K562 (cell line): ENCODE results near the gene PFKFB2. TPM values are rescaled to one million over a fixed set of nuclear protein-coding genes. Genes with fewer than 3 reads are reported as not detected.
A peak's percentile ranks its signal among the peaks of the same experiment; 100 is the strongest.

Source experiments
- CBFB ChIP-seq: sonication (generic); formaldehyde crosslinking; IDR thresholded peaks from 2 replicates; pipeline ENCODE4 v1.4.0; 2020; ENCODE audit warnings: mild to moderate bottlenecking, missing genetic modification reagents
- CREB3L1 ChIP-seq: fragments of 450-650 bp; IDR thresholded peaks from 2 replicates; pipeline ENCODE4 v1.6.1; 2014; ENCODE audit warnings: low read depth, mild to moderate bottlenecking, moderate library complexity, borderline replicate concordance
- GTF2B ChIP-seq: IDR thresholded peaks from 2 replicates; pipeline ENCODE4 v1.6.1; 2011; ENCODE audit not compliant: insufficient read length; ENCODE audit errors: extremely low read depth
- HMBOX1 ChIP-seq: sonication (generic); IDR thresholded peaks from 2 replicates; pipeline ENCODE4 v1.6.1; 2016
- HNRNPK ChIP-seq: fragments of 200-400 bp; formaldehyde crosslinking; IDR thresholded peaks from one replicate; pipeline ENCODE4 v1.6.1; 2018; ENCODE audit warnings: mild to moderate bottlenecking, low read depth, low read length; ENCODE audit not compliant: poor library complexity, severe bottlenecking
- ID3 ChIP-seq, 2 experiments: fragments of 250-450 bp in 1 of 2; fragments of 450-650 bp in 1 of 2; sonication (Bioruptor Pico) in 1 of 2; IDR thresholded peaks; 2 replicates each; pipeline versions ENCODE4 v1.6.1 to v1.8.0; 2016 to 2021; ENCODE audit warnings: mild to moderate bottlenecking in 2 of 2, moderate library complexity in 2 of 2, missing compliant biosample characterization in 1 of 2, missing genetic modification characterization in 1 of 2
- NFRKB ChIP-seq: fragments of 450-650 bp; IDR thresholded peaks from 2 replicates; pipeline ENCODE4 v1.6.1; 2016; ENCODE audit warnings: low read depth
- PKNOX1 ChIP-seq: fragments of 450-650 bp; IDR thresholded peaks from 2 replicates; pipeline ENCODE4 v1.6.1; 2016
- SIN3A ChIP-seq, 2 experiments: fragments of 150-350 bp in 1 of 2; IDR thresholded peaks; 2 replicates each; pipeline ENCODE4 v1.6.1; 2011 to 2016; ENCODE audit warnings: borderline replicate concordance in 2 of 2, low read depth in 2 of 2, low read length in 2 of 2, mild to moderate bottlenecking in 2 of 2, moderate library complexity in 2 of 2; ENCODE audit not compliant: control insufficient read depth in 1 of 2
- SMAD4 ChIP-seq: fragments of 250-450 bp; sonication (Bioruptor Pico); conservative IDR thresholded peaks from 2 replicates; pipeline ENCODE4 v1.8.0; 2021; ENCODE audit warnings: inconsistent platforms, mild to moderate bottlenecking, moderate library complexity
- SNRNP70 ChIP-seq: fragments of 200-400 bp; formaldehyde crosslinking; optimal IDR thresholded peaks from 2 replicates; pipeline ENCODE3; 2017; ENCODE audit warnings: low read depth, low read length
- TCF7 ChIP-seq: sonication (generic); IDR thresholded peaks from 2 replicates; pipeline ENCODE4 v1.6.1; 2016; ENCODE audit warnings: antibody characterized with exemption, borderline replicate concordance
- TGIF2 ChIP-seq: sonication (generic); formaldehyde crosslinking; IDR thresholded peaks from 2 replicates; pipeline ENCODE4 v1.8.1; 2022; ENCODE audit warnings: mild to moderate bottlenecking, missing genetic modification reagents, moderate library complexity
- TRIM25 ChIP-seq: fragments of 450-650 bp; IDR thresholded peaks from 2 replicates; pipeline ENCODE4 v1.7.0; 2016; ENCODE audit warnings: borderline replicate concordance
- ZNF12 ChIP-seq: sonication (generic); formaldehyde crosslinking; IDR thresholded peaks from 2 replicates; pipeline ENCODE4 v1.4.0; 2020; ENCODE audit warnings: mild to moderate bottlenecking, missing genetic modification reagents
- ZNF277 ChIP-seq: fragments of 250-450 bp; sonication (Bioruptor Pico); IDR thresholded peaks from 2 replicates; pipeline ENCODE4 v1.8.0; 2022; ENCODE audit warnings: inconsistent platforms, mild to moderate bottlenecking, moderate library complexity, borderline replicate concordance
- ZNF444 ChIP-seq: fragments of 250-450 bp; sonication (Bioruptor Pico); IDR thresholded peaks from 2 replicates; pipeline ENCODE4 v1.4.0; 2020; ENCODE audit warnings: mild to moderate bottlenecking, moderate library complexity
- ZNF780A ChIP-seq: fragments of 250-450 bp; sonication (Bioruptor Pico); IDR thresholded peaks from 2 replicates; pipeline ENCODE4 v1.5.0; 2021; ENCODE audit warnings: mild to moderate bottlenecking
- polyA plus RNA-seq, 8 experiments: library from polyadenylated mRNA; depleted of rRNA in 4 of 8; stranded (reverse) in 5 of 8; unstranded in 3 of 8; fragments of >200 nt; fragmentation: Nextera tagmentation in 2 of 8; fragmentation: Illumina TruSeq in 1 of 8; extraction: Ambion mirVana in 2 of 8; extraction: Trizol in 1 of 8; gene quantifications; 2 replicates each; pipeline versions ENCODE4 v1.2.1 to v1.2.3, GENCODE V29; 2011 to 2014; ENCODE audit warnings: inconsistent platforms in 1 of 8, missing spikeins in 1 of 8
- total RNA-seq, 7 experiments: library from RNA; depleted of rRNA in 6 of 7; stranded (reverse); fragments of >200 nt in 6 of 7; fragmentation: Illumina TruSeq in 2 of 7; extraction: Trizol in 2 of 7; gene quantifications; 2 replicates each; pipeline versions ENCODE4 v1.2.1 to v1.2.3, GENCODE V29; 2011 to 2021; ENCODE audit warnings: low replicate concordance in 1 of 7

Gene PFKFB2
- total and polyA plus RNA-seq, 9 of the 15 experiments (the other 6 are each of a cell fraction or from before 2014, with no cell fraction given): 6.9 to 26.0 (median 16.4) TPM

- TF ChIP-seq ID3 (CRISPR knock-in tag; IDR thresholded peaks at IDR 0.05): no peak
- peak; percentile 42; the same call in 1 of the 2 replicates for TF ChIP-seq ID3 (tag; IDR thresholded peaks at IDR 0.05)
- TF ChIP-seq ZNF277 (CRISPR knock-in tag): no peak
- no peak for TF ChIP-seq SIN3A (IDR thresholded peaks at IDR 0.05; ENCODE audit: borderline replicate concordance in 2 of 2, control insufficient read depth in 1 of 2, low read depth in 2 of 2, low read length in 2 of 2)
- TF ChIP-seq NFRKB: no peak
- 0 out of 2 replicates have a peak, but pooled peaks have one; percentile 40 for TF ChIP-seq ZNF444
- no peak for TF ChIP-seq ZNF780A (CRISPR knock-in tag)
- peak; percentile 91; the same call in 1 of the 2 replicates for TF ChIP-seq CBFB (CRISPR knock-in tag)
- peak; percentile 61 for TF ChIP-seq PKNOX1
- TF ChIP-seq TRIM25: no peak
- TF ChIP-seq CREB3L1: peak; percentile 40; the same call in 1 of the 2 replicates
- TF ChIP-seq GTF2B: no peak
- no peak; the same call in 1 of the 2 replicates for TF ChIP-seq HMBOX1
- no peak for TF ChIP-seq ZNF12 (CRISPR knock-in tag)
- no peak for TF ChIP-seq SNRNP70
- peak; percentile 66 for TF ChIP-seq SMAD4
- peak; percentile 58; the same call in 1 of the 2 replicates for TF ChIP-seq TCF7
- no peak for TF ChIP-seq HNRNPK
- no peak for TF ChIP-seq TGIF2 (CRISPR knock-in tag)
Measured at GRCh38 chr1:207084701-207085180, 31.7 kb downstream of the PFKFB2 start (continued).
